Forelimb muscle (tissue), 1 donor: ENCODE measurements around the gene ANKDD1A. TPM values are rescaled to one million over a fixed set of nuclear protein-coding genes. Genes with fewer than 3 reads are reported as not detected.
A peak's percentile ranks its signal among the peaks of the same experiment; 100 is the strongest.

Source experiments
- DNase-seq: peaks from one replicate; pipeline ENCODE4 v3.0.0-alpha.2; 2013; ENCODE audit warnings: low read depth
- polyA plus RNA-seq: library from polyadenylated mRNA; unstranded; fragments of 120-200 nt; gene quantifications from one replicate; pipeline ENCODE4 v1.2.1, GENCODE V29; 2013; ENCODE audit not compliant: insufficient read length

Gene ANKDD1A
- polyA plus RNA-seq, 1 donor = 6.1 TPM

GRCh38 chr15:64961013-64961412, 49.3 kb downstream of the ANKDD1A start:
- DNase-seq = no peak

- no peak for DNase-seq
Observed at GRCh38 chr15:64969401-64969800, 57.7 kb downstream of the ANKDD1A start.

GRCh38 chr15:64970698-64971097, 59.0 kb downstream of the ANKDD1A start:
- no peak for DNase-seq

DNA sequence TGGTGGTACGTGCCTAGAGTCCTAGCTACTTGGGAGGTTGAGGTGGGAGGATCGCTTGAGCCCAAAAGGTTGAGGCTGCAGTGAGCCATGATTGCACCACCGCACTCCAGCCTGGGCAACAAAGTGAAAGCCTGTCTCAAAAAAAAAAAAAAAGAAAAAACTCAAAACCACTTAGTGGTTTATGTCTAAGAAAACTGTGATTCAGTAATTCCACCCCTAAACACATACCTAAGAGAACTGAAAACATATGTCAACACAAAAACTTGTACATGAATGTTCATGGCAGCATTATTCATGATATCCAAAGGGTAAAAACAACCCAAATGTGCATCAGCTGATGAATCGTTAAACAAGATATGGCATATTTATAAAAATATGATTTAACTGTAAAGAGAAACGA, 63.7 kb downstream of the ANKDD1A start:
- no peak for DNase-seq

GRCh38 chr15:64979252-64979710, 67.6 kb downstream of the ANKDD1A start:
- DNase-seq = no peak

- DNase-seq = no peak
Observed at GRCh38 chr15:64981812-64982431, 70.2 kb downstream of the ANKDD1A start.

GRCh38 chr15:64982472-64982871, 70.8 kb downstream of the ANKDD1A start:
- DNase-seq = no peak

DNA sequence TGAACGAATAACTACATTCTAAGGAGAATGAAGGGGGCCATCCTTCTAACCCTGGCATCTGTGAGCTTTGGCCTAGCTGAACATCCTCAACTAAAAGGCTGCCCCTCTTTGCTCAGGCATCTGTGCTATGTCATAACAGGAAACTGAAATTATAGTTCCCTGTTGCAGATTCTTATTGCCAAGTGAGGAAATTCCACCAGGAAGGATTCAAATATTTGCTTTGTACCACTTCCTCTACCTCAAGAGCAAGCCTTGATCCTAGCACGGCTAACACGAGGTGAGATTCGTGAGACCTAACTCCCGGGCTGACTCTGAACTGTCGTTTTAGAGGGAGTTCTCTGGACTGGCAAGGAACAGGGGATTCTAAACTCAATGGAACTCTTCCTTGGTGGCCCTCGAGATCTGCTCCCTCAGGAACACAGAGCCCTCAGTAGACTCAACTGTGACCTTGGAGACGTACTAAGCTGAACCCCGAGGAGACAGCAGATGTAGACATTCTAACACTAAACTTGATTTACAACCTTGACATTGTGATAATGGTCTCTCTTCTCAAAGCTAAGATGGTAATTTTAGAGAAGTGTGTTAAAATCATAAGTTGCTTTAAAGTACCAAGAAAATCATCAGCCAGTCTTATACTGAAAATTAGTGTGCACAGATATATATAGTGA, 73.8 kb downstream of the ANKDD1A start:
- no peak for DNase-seq

DNA sequence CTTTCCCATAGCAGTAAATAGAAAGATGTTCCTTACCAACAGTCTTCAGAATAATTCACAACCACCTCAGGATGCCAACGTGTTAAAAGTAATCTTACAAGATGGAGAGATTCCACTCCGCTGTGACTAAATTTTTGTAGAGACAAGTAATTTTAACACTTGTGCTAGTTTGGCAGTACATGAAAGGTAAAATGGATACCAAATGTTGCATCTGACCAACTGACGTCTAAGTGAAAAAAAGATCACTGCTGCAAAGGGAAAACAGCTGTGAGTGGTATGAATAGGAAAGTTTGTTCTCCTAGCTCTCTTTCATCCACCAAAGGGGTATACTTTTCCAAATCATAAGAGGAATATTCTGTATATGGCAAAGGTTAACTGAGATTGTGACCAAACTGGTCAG, 75.4 kb downstream of the ANKDD1A start:
- no peak for DNase-seq

- DNase-seq = peak; percentile 64
Observed at GRCh38 chr15:64989416-64990167, 77.9 kb downstream of the ANKDD1A start, which contains the start of gene SPG21. Gene SPG21, minus strand, starts transcription at chr15:64989914. Its CDS starts 6,345 bp downstream, at chr15:64983569.

DNA sequence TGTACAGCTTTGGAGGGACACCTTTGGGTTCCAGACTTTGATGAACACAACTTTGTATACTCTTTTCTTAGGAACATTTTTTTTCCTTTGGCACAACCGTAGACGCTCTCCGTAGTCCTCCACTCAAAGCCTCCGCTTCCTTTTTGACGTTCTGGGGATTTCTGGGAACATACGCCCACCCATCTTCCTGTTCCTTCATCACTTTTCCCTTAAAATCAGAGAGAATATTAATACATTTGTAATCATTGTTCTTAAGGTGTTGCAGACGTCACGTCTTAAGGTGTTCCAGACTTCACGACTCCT, 78.4 kb downstream of the ANKDD1A start:
- DNase-seq = no peak

DNA sequence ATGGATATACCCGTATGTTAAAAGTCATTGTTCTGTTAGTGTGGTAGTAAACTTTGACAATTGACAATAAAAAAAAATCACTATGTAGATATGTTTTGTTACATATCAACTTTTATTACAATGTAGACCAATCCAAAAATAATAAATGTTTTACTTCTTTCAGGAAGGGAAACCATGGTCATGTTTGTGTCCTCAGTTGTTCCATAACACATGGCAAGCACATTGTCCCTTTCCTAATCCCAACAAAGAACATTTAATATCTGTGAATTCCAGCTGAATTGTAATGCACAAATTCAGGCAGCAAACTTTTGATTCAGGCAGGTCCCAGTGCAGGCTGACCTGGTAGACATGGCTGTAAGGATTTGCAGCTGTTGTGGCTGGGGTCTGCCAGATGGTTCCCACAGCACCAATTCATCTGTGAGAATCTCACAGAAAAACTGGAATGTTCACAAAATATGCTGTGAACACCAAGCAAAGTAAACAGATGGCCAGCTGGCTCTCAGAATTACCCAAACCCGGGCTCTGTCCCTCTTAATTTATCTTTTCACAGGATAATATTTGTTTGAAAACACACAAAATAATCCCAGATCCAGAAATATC, 79.9 kb downstream of the ANKDD1A start:
- DNase-seq = peak; percentile 69

DNA sequence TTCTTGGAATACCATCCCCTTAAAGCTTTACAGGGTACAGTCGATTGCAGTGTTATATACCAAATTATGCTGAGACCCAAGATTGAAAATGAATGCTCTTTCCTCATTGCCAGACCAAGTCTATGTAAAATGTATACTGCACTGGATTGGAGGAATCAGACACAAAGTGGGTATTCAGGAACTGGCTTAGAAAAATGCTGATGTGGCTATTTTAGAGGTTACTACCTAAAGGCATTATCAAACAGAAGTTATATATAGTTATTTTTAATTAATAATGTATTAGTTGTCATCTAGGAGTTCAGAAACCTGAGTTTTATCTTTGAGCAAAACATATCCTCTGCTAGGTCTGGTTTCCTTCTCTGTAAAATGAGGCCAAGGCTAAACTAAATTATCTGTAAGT, 81.6 kb downstream of the ANKDD1A start:
- DNase-seq = no peak

DNA sequence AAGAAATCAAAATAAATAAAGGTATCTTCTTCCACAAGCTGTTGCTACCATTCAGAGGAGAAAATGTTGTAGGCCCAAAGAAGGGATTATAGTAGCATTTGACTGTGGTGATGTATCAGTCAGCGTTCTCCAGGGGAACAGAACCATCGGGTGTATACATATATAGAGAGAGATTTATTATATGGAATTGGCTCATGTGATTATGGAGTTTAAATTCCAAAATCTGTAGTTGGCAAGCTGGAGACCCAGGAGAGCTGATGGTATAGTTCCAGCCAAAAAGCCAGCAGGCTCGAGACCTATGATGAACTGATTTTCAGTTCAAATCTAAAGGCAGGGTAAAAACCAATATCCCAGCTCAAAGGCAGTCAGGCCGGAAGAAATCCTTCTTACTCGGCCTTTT, 85.4 kb downstream of the ANKDD1A start:
- DNase-seq = no peak

GRCh38 chr15:64997745-64998375, 86.2 kb downstream of the ANKDD1A start:
- DNase-seq = no peak

- DNase-seq = no peak
Observed at GRCh38 chr15:65004993-65005392, 93.3 kb downstream of the ANKDD1A start.

DNA sequence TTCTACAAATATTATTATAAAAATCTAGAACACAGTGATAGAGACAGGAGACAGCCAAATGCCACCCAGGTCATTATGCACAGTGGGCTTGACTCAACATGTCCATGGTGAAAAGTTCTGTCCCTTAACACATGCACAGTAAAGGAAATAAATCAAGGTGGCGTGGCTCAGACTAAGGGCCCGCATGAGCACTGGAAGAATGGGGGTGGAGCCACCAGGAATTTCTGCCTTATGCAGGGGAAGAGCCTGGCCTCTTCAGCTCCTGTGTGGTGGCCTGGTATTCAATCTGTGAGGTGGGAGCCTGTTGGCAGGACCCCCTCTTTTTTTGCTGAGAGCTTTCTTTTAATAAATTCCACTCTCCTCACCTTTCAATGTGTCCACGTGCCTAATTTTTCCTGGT, 95.2 kb downstream of the ANKDD1A start:
- DNase-seq = no peak

Other genes with a start within 250 kb of the ANKDD1A start
- 4.1 TPM for gene RBPMS2, start 136.3 kb upstream of the ANKDD1A start, polyA plus RNA-seq
- 8.0 TPM for gene PIF1, start 86.3 kb upstream of the ANKDD1A start, polyA plus RNA-seq
- 13.1 TPM for gene PLEKHO2, start 70.0 kb upstream of the ANKDD1A start, polyA plus RNA-seq
- gene SPG21, start 78.0 kb downstream of the ANKDD1A start, polyA plus RNA-seq = 84.3 TPM
- gene MTFMT, start 117.7 kb downstream of the ANKDD1A start, polyA plus RNA-seq = 8.5 TPM
- gene SLC51B, start 133.5 kb downstream of the ANKDD1A start, polyA plus RNA-seq = 1.3 TPM
- 12.7 TPM for gene RASL12, start 156.1 kb downstream of the ANKDD1A start, polyA plus RNA-seq
- 2.0 TPM for gene KBTBD13, start 164.8 kb downstream of the ANKDD1A start, polyA plus RNA-seq
- gene UBAP1L, start 203.3 kb downstream of the ANKDD1A start, polyA plus RNA-seq = 4.8 TPM
- gene PDCD7, start 221.9 kb downstream of the ANKDD1A start, polyA plus RNA-seq = 19.5 TPM